GM21515 (cell line): ENCODE measurements around the gene PTK7.

Experiments
- ATAC-seq: cut with Tn5 transposase; IDR thresholded peaks from one replicate; pipeline ENCODE4 v1.9.1; 2021; ENCODE audit not compliant: unreplicated experiment

Gene PTK7

DNA sequence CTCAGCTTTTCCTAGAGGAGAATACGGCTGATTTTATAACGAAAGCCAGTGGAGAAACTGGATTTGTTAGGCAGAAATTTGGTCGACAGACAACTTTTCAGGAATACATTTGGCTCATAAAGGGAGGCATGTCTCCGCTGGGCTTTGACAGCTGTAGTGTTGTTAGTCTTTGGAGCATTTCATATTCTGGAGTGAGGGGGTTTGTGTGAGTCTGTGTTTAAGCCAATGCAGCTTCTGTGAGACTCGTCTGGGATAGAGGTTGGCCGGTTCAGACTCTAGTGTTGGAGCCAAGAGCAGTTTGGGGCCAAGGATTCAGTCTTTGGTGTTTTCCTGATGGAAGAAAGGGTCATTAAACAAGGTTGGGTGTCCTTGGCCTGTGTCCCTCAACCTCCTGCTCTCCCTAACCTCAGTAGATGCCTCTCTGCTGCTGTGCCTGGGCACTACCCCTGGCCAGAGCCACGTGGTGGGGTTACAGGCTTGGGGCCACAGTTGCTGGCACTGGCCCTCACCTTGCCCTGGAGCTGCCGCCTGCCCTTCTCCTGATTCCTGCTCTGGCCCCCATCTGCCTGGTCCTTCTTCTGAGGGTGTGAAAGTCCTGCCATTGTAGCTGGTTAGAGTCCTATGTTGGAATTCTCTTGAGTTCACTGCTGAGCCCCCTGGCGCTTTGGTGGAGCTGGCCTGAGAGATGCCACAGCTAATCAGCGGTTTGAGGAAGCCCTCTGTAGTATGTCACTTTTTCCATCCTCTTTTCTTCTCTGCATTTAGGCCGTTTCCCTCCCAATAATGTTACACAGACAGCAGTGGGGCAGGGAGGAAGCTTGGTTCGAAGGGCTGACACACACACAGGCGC lies 6.9 kb downstream of the PTK7 start:
- ATAC-seq, result no peak

DNA sequence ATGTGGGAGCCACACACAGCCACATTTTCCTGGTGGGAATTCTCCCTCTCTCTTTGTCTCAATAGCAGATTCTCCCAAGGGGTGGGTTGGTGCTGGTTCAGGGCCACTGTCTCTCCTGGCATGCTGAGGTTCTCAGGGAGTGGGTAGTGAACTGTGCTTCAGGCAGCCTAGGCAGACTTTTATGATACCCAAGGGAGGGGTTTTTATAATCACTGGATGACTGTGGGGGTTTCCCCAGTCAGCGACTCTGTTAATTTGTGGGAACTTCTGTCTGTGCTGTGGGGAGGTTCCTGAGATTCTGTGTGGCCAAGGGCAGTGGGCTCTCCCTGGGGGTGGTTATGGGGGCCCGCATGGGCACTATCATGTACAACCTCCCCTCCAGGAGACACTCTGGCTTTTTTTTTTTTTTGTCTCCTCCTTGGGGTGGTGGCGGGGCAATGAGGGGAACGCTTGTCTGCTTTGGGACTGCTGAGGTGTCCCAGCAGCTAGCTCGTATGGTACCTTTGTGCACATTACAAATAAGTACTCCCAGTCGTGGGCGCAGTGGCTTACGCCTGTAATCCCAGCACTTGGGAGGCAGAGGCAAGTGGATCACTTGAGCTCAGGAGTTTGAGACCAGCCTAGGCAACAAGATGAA lies 10.0 kb downstream of the PTK7 start:
- ATAC-seq, result no peak

GRCh38 chr6:43088654-43089056 lies 12.5 kb downstream of the PTK7 start:
- ATAC-seq, result no peak

DNA sequence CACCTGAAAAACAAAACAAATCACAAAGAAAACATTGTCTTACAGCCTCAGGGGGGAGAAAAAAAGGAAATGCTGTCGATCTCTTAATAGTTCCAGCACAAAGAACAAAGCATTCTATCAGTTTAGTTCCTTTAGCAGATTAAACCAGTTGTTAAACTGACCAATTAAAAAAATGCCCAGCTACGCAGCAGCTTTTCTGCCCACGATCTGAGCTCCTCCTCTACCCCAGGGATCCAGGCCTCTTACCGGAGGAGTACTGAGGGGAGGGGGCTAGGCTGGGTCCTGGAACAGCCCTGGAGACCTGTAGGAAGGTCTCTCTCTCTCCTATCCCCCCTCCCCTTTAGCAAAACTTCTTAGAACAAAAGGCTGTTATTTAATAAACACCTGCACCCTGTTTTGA lies 13.4 kb downstream of the PTK7 start:
- no peak for ATAC-seq

GRCh38 chr6:43089874-43090558 lies 13.9 kb downstream of the PTK7 start:
- no peak for ATAC-seq

GRCh38 chr6:43090559-43090956 lies 14.4 kb downstream of the PTK7 start:
- no peak for ATAC-seq

DNA sequence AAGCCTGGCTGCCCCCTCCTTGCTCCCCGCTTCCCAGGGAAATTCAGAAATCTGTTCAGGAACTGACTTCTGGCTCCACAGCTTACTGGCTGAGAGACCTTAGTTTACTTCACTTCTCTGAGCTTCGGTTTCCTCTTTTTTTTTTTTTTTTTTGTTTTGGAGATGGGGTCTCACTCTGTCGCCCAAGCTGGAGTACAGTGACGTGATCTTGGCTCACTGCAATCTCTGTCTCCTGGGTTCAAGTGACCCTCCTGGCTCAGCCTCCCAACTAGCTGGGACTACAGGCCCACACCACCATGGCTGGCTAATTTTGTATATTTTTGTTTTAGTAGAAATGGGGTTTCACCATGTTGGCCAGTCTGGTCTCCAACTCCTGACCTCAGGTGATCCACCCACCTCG lies 14.9 kb downstream of the PTK7 start:
- ATAC-seq, result no peak

DNA sequence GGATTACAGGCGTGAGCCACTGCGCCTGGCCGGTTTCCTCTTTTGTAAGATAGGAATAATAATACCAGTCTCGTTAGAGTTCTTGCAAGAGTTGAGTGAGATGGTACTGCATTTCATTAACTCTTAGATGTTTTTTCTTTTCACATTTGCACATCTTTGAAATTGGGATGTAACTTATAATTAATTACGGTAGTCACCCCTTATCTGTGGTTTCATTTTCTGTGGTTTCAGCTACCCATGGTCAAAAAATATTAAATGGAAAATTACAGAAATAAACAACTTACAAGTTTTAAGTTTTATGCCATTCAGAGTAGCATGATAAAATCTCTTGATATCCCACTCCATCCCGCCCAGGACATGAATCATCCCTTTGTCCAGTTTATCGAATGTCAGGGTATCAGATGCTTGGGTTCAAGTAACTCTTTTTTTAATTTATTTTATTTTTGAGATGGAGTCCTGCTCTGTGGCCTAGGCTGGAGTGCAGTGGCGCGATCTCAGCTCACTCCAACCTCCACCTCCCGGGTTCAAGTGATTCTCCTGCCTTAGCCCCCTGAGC lies 15.4 kb downstream of the PTK7 start:
- no peak for ATAC-seq

- ATAC-seq, result no peak
These were observed 16.5 kb downstream of the PTK7 start for GRCh38 chr6:43092635-43093034.

DNA sequence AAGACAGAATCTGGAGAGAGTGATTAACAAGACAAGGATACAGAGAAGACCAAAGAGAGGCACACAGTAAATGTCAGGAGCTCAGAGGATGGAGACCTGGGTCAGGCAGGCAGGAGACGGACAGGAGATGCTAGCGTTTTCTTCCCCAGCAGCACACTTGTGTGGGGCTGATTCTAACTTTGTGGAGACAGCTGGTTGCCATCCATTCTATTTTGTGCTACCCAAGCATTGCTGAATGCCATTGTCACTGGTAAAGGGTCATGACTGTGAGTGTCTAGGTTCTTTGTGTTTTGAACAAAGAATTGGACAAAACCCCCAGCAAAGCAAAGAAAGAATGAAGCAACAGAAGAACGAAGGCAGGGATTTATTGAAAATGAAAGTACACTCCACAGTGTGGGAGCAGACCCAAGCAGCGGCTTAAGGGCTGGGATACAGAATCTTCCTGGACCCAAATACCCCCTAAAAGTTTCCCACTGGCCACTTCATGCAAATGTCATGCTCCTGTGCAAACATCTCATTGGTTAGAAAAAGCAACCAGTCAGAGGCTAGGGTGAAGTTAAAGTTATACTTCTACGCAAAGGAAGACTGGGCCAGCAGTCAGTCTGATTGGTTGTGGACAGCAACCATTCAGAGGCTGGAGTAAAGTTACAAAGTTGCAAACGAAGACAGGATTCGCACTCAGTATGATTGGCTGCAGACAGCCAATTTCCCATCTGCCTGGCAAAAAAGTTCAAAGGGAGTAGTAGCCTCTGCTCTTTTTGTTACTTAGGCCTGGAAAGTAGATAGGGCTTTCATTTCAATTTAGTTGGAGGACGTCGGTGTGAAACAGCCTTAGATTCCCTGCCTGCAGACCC lies 17.5 kb downstream of the PTK7 start:
- no peak for ATAC-seq

DNA sequence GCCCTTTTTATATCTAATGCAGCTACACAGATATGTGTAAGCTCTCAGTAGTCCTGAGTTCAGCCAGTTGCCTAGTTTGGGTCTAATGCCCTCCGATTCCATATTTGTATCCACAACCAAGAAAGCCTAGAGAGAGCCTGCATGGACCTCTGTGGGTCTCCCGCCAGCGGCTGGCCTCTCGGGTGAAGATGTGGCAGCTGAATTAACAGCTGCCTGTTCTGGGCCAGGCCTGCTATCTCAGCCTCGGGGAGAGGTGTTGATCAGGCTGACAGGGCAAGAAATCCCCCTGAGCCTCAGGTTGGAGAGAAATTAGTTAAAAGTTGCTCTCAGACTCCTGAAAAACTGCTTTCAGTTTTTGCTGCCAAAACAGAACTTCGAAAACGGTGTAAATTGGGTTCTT lies 19.8 kb downstream of the PTK7 start:
- ATAC-seq, result no peak

GRCh38 chr6:43096451-43097097 lies 20.5 kb downstream of the PTK7 start:
- no peak for ATAC-seq

- ATAC-seq, result no peak
These were observed 21.0 kb downstream of the PTK7 start for GRCh38 chr6:43097098-43097489.

DNA sequence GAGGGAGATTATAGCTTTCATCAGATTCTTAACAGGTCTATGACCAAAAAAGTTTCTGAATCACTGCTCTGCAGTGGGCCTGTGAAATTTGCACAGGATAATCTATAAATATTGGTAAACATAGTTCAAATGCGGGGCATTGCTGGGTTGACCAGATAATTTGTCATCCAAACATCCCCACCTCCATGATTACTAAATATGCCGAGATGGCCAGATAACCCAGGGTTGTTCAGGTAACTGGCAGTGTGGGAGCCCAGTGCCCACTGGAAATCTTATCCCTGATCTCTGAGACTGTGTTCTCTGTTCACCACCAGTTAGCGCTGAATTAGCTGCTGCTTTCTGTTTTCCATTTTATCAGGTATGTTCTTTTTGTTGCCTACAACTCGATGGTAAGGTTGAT lies 21.4 kb downstream of the PTK7 start:
- ATAC-seq, result no peak

DNA sequence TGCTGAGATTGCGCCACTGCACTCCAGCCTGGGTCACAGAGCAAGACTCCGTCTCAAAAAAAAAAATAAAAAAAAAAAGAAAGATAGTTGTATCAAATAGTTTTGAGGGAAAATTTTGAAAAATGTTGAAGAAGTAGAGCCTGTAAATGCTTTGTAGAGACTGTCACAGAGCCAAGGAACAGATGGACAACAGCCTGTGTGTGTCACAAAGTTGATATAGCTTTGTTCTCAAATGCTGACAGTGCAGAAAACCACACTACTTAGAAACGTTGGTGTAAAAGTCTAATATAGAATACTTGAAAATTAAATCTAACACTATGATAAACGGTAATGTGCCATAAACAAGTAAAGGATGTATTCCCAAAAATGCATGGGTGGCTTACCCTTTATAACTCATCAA lies 25.4 kb downstream of the PTK7 start:
- no peak for ATAC-seq

DNA sequence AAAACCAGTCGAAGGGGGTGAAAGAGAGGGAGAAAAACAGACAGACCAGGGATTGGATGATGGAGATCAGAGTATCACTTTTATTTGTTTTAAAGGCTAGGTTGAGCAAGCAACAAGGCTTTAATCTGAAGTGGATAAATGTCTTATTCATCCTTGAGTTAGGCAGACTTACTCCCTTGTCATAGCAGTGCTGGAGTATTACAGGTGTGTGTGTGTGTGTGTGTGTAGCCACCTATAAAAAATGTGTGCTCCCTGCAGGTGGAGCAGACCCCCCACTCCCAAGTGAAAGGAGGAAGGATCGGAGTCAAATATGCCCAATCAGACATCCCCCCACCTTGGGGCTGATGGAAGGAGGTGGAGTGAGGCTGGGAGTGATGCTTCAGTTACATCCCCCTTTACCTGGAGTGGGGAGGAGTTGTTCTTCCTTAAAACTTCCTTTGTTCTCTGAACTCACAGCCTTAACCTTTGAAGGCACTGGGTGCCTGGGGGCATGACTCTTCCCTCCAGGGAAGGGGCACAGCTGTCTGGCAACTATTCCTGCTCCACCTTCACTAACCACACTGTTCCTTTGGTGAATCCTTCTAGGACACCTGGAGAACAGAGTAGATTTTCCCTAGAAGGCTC lies 27.3 kb downstream of the PTK7 start:
- ATAC-seq, result no peak

- no peak for ATAC-seq
These were observed 29.6 kb downstream of the PTK7 start for GRCh38 chr6:43105538-43106222.

DNA sequence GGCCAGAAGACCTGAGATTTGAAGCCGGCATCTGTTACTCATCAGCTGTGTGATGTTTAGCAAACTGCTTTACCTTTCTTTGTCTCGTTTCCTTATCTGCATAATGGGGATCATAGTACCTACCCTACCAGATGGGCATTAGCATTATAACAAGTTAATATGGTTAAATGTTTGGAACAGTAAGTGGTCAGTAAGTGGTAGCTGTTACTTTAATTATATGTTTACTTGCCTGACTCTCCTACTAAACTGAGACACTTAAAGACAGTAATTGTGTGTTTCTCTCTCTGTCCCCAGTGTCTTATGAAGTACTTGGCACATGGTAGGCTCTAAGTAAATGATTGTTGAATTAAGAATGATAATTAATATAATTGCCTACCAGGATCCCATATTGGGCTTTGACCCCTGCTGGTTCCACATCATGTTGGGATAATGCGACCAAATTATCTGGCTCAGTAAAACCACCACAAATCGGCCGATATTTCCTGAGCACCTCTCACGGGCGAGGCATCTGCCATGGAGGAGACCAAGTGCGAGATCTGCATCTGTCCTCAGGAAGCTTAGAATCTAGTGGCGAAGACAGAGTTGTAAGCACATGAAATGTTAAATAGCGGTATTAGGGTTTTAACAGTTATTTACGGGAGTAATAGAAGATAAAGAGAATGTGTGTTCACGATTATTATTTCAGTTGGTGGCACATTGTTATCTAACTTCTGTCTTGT lies 31.4 kb downstream of the PTK7 start:
- no peak for ATAC-seq
